Vagina (tissue), 2 donors: Measurements from ENCODE around the gene ARHGAP24. TPM values are rescaled to one million over a fixed set of nuclear protein-coding genes. Genes with fewer than 3 reads are reported as not detected.
A peak's percentile ranks its signal among the peaks of the same experiment; 100 is the strongest.

ENCODE experiments used
- DNase-seq, 2 donors: peaks; one replicate each; pipeline ENCODE4 v3.0.0-alpha.2; 2017; ENCODE audit errors: extremely low spot score in 2 of 2
- H3K27ac ChIP-seq: fragments of 200-600 bp; sonication (generic); one replicate; pipeline ENCODE4 v1.5.1; 2019
- H3K27me3 ChIP-seq: fragments of 200-600 bp; sonication (generic); one replicate; pipeline ENCODE4 v1.5.1; 2019
- H3K36me3 ChIP-seq, 2 donors: fragments of 200-600 bp; sonication (generic); one replicate each; pipeline ENCODE4 v1.5.1; 2017 to 2019
- H3K4me1 ChIP-seq: fragments of 200-600 bp; sonication (generic); one replicate; pipeline ENCODE4 v1.5.1; 2019
- H3K4me3 ChIP-seq, 2 donors: fragments of 200-600 bp; sonication (generic); 1 replicate in 1 of 2; 2 replicates in 1 of 2; pipeline ENCODE4 v1.5.1; 2016 to 2019
- H3K9me3 ChIP-seq: fragments of 200-600 bp; sonication (generic); one replicate; pipeline ENCODE4 v1.5.1; 2019
- CTCF ChIP-seq, 3 experiments: fragments of 450-650 bp in 2 of 3; fragments of 200-600 bp in 1 of 3; sonication (generic) in 1 of 3; IDR thresholded peaks; one replicate each; pipeline ENCODE4 v1.5.1; 2017 to 2019; ENCODE audit warnings: antibody characterized with exemption in 3 of 3, mild to moderate bottlenecking in 2 of 3, moderate library complexity in 2 of 3
- POLR2A ChIP-seq, 2 donors: fragments of 450-650 bp; IDR thresholded peaks; one replicate each; pipeline ENCODE4 v1.6.1; 2017; ENCODE audit warnings: antibody characterized with exemption in 2 of 2, mild to moderate bottlenecking in 2 of 2, moderate library complexity in 2 of 2
- POLR2AphosphoS5 ChIP-seq, 2 donors: sonication (generic); formaldehyde crosslinking; IDR thresholded peaks; one replicate each; pipeline ENCODE4 v1.9.0; 2017; ENCODE audit warnings: antibody characterized with exemption in 2 of 2, mild to moderate bottlenecking in 2 of 2, low read depth in 1 of 2; ENCODE audit not compliant: insufficient read depth in 1 of 2
- intact Hi-C: fragments of 100-400 bp; cut with DNase I; formaldehyde crosslinking; loops from one replicate; pipeline ENCODE4 v1.15.1; 2023
- total RNA-seq: library from RNA; depleted of rRNA; stranded (reverse); fragments of >200 nt; gene quantifications from one replicate; pipeline ENCODE4 v1.2.3, GENCODE V29; 2016

The ARHGAP24 gene
- total RNA-seq, 1 donor from 2014 or later, result 40.0 TPM

DNA sequence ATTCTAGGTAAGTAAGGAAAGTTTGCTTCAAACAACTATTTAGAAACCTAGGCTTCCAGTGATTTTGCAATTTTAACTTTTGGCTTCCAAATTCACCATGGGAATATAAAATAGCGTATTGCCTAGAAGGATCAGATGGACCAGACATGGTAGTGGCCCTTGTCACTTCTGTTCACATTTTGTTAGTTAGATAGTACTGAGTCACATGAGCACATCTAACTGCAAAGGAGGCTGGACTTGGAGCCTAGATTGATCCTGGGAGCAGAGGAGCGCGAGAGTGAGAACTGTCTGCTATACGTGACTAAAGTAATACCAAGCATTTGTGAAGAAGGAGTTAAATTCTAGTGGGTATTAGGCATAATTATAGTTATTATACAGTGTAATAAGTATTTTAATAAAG, 102.4 kb downstream of the ARHGAP24 start:
- Histone ChIP-seq H3K27ac (no peak overlapping the region), H3K9me3 (no peaks in the 10 kb centered on the region), H3K36me3 (no peaks in the 10 kb centered on the region), H3K27me3 (no peaks in the 10 kb centered on the region), H3K4me3 (no peak overlapping the region), H3K4me1 (no peaks in the 10 kb centered on the region)
- TF ChIP-seq POLR2A (IDR thresholded peaks at IDR 0.05) (no peak), CTCF (IDR thresholded peaks at IDR 0.05) (no peak), POLR2AphosphoS5 (IDR thresholded peaks at IDR 0.05; ENCODE audit: insufficient read depth in 1 of 2, low read depth in 1 of 2) (no peak)
- DNase-seq, result no peak
- intact Hi-C loops, result no loop called here

DNA sequence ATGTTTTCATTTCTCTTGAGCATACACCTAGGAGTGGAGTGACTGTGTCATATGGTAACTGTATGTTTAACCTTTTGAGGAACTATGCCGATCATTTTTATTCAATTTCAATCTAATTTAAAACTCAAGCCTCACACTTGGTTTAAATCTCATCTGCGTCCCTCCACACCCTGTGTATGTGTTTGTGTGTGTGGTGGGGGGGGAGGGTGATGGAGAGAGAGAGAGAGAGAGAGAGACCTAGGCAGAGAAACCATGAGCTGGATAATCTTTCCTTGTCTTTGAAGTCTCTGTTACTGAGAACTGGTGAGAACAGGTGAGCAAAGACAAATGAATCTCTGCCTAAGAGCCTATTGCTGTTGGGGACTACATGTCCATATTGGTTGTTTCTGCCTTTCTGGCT, 105.0 kb downstream of the ARHGAP24 start:
- H3K9me3 ChIP-seq, result no peaks in the 10 kb centered on the region
- DNase-seq, result no peak
- TF ChIP-seq POLR2A (IDR thresholded peaks at IDR 0.05) (no peak), POLR2AphosphoS5 (IDR thresholded peaks at IDR 0.05; ENCODE audit: insufficient read depth in 1 of 2, low read depth in 1 of 2) (no peak), CTCF (IDR thresholded peaks at IDR 0.05) (no peak)
- H3K4me1 ChIP-seq, result no peaks in the 10 kb centered on the region
- no peaks in the 10 kb centered on the region for H3K27me3 ChIP-seq
- intact Hi-C loops, result no loop called here
- H3K36me3 ChIP-seq, result no peaks in the 10 kb centered on the region
- no peak overlapping the region for H3K27ac ChIP-seq
- H3K4me3 ChIP-seq, result no peak overlapping the region

DNA sequence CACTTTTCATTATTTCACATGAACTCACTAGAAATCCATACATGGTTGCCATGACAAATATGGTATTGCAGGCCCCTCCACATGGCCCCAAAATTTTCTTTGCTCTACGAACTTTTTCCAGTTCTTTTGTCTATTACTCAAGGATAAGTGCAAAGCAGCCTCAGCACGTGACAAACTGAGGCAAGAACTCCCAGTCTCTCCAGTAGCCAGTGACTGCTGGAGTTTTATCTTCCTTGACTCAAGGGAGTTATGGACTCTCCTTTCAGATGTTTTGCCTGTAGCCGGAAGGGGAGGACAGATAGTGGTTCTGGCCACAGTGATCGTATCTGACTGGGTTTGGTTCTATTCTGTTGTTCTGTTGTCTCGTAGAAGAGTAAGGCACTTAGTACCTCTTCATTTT, 105.5 kb downstream of the ARHGAP24 start:
- intact Hi-C loops, result no loop called here
- no peak overlapping the region for H3K27ac ChIP-seq
- no peaks in the 10 kb centered on the region for H3K27me3 ChIP-seq

DNA sequence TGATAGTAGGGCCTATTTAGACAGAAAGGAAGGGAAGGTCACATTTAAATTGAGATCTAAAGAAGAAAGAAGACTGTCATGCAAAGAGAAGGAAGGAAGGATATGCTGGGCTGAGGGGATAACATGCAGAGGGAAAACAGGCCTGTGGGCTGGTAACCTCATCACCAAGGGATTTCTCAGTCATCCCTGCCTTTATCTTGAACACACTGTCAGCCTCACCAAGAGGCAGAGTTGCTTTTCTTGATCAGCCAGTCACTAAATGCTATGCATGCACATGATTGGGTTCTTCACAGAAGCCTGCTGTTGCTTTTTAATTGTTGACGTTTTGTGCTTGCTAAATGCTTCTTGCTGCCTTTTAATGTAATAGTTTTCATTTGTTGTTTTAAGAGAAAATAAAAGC, 113.0 kb downstream of the ARHGAP24 start:
- no peak overlapping the region for H3K4me3 ChIP-seq
- TF ChIP-seq POLR2A (IDR thresholded peaks at IDR 0.05) (no peak), CTCF (IDR thresholded peaks at IDR 0.05) (no peak), POLR2AphosphoS5 (IDR thresholded peaks at IDR 0.05; ENCODE audit: insufficient read depth in 1 of 2, low read depth in 1 of 2) (no peak)
- no peak overlapping the region for H3K27ac ChIP-seq
- DNase-seq, result no peak
- no peaks in the 10 kb centered on the region for H3K4me1 ChIP-seq
- H3K9me3 ChIP-seq, result no peaks in the 10 kb centered on the region
- no peaks in the 10 kb centered on the region for H3K27me3 ChIP-seq
- H3K36me3 ChIP-seq, result no peaks in the 10 kb centered on the region
- intact Hi-C loops, result no loop called here

More for the DNA sequence above, 105.5 kb downstream of the ARHGAP24 start:
- TF ChIP-seq POLR2A (IDR thresholded peaks at IDR 0.05) (no peak), POLR2AphosphoS5 (IDR thresholded peaks at IDR 0.05; ENCODE audit: insufficient read depth in 1 of 2, low read depth in 1 of 2) (no peak), CTCF (IDR thresholded peaks at IDR 0.05) (no peak)
- Histone ChIP-seq H3K9me3 (no peaks in the 10 kb centered on the region), H3K4me1 (no peaks in the 10 kb centered on the region), H3K36me3 (no peaks in the 10 kb centered on the region), H3K4me3 (no peak overlapping the region)
- no peak for DNase-seq

GRCh38 chr4:85591406-85592098, 116.6 kb downstream of the ARHGAP24 start:
- Histone ChIP-seq H3K27ac (no peak overlapping the region), H3K9me3 (no peaks in the 10 kb centered on the region), H3K4me1 (no peaks in the 10 kb centered on the region), H3K4me3 (no peak overlapping the region), H3K27me3 (no peaks in the 10 kb centered on the region), H3K36me3 (no peaks in the 10 kb centered on the region)
- intact Hi-C loops, result no loop called here
- TF ChIP-seq CTCF (IDR thresholded peaks at IDR 0.05), result no peak
- peak in 1 of 2 donors; percentile 30 for TF ChIP-seq POLR2AphosphoS5 (IDR thresholded peaks at IDR 0.05; ENCODE audit: insufficient read depth in 1 of 2, low read depth in 1 of 2)
- no peak for TF ChIP-seq POLR2A (IDR thresholded peaks at IDR 0.05)
- DNase-seq, result no peak
